HG03439 (cell line): Measurements from ENCODE around the gene PNMA8B.
"Not testable (repeated sequence)": the region's sequence is repeated elsewhere in the genome, so short reads cannot be mapped to it uniquely, and the experiment has no call there.

Source experiments
- ATAC-seq: cut with Tn5 transposase; IDR thresholded peaks from one replicate; pipeline ENCODE4 v1.9.1; 2021; ENCODE audit warnings: mild to moderate bottlenecking, moderate library complexity; ENCODE audit not compliant: unreplicated experiment

PNMA8B gene

GRCh38 chr19:46514589-46515289 lies 19.1 kb upstream of the PNMA8B start:
- ATAC-seq, result no peak

DNA sequence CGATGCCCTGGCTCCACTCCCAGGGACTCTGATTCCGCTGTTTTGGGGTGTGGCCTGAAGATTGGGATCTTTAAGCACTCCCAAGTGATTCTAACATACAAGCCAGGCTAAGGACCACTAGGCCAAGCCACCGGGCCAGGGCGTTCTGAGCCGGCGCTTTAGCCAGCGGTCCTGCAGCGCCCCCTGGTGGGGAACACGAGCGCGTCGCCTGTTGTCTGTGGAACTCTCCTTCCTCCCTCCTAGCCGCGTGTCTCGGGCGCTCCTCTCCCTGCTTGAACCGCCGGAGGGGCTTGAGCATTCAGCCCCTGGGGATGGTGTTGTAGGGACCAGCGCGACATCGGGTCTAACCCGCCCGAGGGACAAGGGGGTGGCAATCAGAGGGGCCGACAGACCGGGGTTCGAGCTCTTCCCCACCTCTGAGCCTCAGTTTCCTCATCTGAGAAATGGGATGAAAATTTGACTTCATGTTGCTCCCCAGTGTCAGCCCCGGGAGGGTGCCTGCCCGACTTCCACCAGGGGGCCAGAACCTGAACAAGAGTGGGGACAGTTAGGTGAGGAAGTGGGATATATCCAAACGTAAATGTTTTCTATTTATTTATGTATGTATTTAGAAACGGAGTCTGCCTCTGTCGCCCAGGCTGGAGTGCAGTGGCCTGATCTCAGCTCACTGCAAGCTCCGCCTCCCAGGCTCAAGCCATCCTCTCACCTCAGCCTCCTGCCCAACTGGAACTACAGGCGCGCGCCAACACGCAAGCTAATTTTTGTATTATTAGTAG lies 18.0 kb upstream of the PNMA8B start:
- no peak for ATAC-seq

DNA sequence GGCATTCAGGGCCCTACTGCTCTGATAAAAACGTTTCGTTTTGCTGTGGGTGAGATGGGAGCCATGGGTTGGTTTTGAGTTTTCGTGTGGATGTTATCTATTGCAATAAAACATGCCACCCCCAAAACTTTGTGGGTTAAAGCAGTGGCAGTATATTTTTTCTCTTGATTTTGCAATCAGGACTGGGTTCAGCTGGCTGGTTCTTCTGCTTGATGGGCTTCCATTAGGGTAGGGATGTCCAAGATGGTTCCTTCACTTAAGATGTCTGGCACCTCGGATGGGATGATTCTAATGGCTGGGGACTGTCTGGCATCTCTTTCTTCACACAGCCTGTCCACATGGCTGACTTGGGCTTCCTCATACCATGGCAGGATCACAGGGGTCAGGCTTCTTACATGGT lies 15.6 kb upstream of the PNMA8B start:
- no peak for ATAC-seq

DNA sequence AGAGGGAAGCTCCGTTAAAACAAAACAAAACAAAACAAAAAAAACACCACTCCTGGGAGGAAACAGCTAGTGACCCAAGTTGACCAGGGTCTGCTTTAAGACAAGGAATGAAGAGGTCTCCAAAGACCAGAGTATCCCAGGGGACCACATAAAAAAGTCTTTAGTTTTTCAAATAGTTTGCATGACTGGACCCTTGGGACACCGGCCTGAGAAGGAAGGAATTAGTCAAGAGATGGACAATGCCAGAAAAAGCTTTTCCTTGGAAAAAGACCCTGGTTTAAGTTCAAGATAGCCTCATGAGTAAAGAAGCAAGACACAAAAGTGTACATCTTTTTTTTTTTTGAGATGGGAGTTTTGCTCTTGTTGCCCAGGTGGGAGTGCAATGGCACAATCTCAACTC lies 12.5 kb upstream of the PNMA8B start:
- no peak for ATAC-seq

DNA sequence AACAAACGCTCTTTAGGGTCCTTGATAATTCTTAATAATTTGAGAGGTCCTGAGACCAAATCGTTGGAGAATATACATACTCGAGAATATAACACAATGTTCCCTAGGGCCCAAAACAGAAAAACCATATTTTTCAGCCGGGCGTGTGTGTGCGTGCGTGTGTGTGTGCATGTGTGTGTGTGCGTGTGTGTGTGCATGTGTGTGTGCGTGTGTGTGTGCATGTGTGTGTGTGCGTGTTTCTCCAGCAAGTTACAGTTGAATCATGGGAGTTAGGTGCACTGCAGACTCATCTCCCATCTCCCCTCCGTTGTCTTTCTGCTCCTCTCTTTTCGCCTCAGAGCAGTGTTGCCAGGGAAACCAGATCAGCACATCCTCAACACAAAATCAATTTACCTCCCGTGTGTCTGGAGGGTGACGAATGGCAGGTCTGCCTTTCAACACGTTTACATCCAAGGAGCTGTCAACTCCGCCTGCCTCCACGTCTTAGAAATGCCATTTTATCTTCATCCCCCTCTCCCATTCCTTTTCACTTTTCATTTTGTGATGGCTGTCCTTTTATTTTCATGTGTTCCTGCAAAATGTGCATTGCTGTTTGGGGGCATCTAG lies 8.3 kb upstream of the PNMA8B start:
- ATAC-seq, result no peak

DNA sequence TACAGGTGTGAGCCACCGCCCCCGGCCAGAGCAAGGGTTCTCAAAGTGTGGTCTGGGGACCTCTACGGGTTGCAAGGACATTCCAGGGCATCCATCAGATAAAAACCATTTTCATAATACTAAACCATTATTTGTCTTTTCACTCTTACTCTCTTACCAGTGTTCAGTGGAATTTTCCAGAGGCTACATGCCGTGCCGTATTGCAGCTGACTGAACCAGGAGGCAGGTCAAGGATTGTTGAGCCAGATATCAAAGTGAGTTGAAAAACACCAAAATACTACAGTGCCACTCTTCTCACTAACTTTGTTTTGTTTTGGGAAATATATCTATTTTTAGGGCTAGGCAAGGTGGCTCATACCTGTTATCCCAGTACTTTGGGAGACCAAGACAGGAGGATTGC lies 7.2 kb upstream of the PNMA8B start:
- ATAC-seq, result no peak

DNA sequence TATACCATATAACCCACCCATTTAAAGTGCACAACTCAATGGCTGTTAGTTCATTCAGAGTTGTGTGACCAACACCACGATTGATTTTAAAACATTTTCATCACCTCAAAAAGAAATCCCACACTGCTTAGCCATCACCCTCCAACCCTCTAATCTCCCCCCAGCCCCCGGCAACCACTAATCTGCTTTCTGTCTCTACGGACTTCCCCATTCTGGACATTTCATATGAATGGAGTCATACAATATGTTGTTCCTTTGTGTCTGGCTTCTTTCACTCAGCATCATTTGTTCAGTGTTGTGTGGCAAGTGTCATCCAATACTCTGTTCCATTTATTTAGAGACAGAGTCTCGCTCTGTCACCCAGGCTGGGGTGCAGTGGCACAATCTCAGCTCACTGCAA lies 4.0 kb upstream of the PNMA8B start:
- ATAC-seq, result no peak

- ATAC-seq, result no peak
Observed at GRCh38 chr19:46497773-46498172, 2.1 kb upstream of the PNMA8B start.

- not testable (repeated sequence) for ATAC-seq
Observed at GRCh38 chr19:46496886-46497285, 1.2 kb upstream of the PNMA8B start.

GRCh38 chr19:46496304-46496703 lies 637 bp upstream of the PNMA8B start:
- no peak for ATAC-seq

DNA sequence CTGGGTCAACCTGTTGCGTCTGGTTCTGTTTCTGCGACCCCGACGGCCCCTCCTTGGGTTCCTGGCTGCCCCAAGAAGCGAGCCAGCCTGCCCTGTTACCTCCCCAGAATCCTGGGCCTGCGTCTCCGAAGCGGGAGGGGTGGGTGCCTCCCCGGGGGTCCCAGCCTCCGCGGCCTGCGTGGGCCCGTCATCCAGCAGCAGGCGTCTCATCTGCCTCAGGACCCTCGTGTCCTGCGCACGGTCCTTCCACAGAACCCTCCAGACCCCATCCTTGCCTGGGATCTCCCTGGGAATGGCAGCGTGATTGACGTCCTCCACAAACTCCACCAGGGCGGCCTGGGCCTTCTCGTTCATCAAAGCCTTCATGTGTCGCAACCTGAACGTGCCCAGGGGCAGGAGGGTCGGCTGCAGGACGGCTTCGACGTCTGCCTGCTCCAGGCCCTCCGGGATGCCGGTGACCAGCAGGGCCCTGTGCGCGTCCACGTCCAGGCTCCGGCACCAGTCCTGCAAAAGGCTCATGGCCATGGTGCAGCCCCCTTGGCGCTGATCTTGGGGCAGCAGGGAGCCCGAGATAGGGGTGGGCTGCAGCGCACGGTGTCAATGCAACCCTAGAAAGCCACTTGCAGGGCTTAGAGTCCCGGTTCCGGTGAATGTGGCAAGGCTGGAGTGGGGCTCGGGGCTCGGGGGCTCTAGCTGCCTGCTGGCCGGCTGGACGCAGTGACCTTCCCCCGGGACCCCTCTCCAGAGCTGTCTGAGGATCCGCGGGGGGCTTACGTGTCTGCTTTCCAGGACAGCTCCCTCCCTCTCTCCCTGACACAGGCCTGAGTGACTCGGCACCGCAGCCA lies 504 bp downstream of the PNMA8B start:
- no peak for ATAC-seq

- ATAC-seq, result no peak
Observed at GRCh38 chr19:46494146-46494940, 1.3 kb downstream of the PNMA8B start.

GRCh38 chr19:46493236-46494145 lies 2.2 kb downstream of the PNMA8B start:
- no peak for ATAC-seq

GRCh38 chr19:46492841-46493235 lies 2.8 kb downstream of the PNMA8B start:
- no peak for ATAC-seq

DNA sequence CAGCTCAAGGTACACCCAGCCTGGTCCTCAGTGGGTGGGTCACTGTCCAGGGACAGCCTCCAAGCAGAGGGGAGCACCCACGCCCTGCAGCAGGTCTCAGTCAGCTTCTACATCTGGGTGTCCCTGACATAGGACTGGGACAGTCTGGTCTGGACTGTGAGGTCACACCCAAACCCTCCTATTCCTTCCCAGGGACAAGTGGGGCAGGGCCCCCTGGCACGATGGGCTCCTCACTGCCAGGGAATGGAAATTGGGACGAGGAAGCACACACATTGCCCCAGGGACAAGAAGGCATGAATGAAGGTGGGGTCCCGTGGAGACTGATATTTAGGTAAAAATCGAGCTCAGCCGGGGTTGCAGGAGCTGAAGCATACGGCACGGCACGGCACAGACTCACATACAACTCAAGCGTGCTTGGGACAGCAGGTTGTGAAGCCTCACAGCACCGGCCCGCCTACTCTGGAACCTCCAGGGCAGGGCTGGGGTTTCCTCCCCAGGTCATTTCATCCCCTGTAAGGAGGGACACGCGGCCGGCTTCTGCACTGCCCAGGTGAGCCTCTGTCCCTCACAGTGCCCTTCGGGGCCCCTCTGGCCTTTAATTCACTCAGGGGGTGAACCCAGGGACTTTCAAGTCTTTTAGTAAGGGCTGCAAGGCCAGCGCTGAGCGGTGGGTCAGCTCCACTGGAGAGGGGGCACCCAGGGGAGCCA lies 3.5 kb downstream of the PNMA8B start:
- ATAC-seq, result no peak

DNA sequence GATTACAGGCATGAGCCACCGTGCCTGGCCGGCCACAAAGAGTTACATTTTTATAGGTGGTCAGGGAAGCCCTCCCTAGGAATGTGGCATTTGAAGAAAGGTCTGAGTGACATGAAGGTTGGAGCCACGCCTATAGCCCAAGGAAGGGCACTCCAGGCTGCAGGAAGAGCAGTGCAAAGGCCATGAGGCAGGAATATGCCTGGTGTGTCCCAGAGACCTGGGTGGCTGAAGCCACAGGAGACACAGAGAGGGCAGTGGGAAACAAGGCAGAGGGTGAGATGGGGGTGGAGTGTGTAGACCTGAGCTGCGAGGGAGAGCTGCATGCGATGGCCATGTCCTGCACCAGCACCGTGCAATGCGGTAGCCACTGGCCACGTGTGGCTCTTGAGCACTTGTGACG lies 4.9 kb downstream of the PNMA8B start:
- ATAC-seq, result no peak

GRCh38 chr19:46489445-46490272 lies 6.0 kb downstream of the PNMA8B start:
- ATAC-seq, result no peak

DNA sequence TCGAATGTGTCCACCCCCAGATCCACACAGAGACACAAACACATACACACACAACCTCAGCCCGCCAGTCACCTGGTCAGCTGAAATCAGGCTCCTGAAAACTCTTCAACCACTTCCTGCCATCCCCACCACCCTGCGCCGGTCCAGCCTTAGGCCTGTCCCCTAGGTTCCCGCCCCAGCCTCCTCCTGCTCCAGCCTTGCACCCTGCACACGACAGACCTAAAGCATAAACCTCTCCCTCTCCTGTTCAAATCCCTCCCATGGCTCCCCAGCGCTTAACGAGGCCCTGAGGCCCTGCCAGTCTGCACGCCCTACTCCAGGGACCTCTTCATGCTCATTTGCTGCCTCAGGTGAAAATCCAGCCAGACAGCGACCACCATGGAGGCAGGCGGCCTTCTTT lies 7.1 kb downstream of the PNMA8B start:
- no peak for ATAC-seq
